Spinal cord (tissue), 10 donors: ENCODE data around the gene FKBP2. TPM values are rescaled to one million over a fixed set of nuclear protein-coding genes. Genes with fewer than 3 reads are reported as not detected.
A peak's percentile ranks its signal among the peaks of the same experiment; 100 is the strongest.
"Not testable (repeated sequence)": the region's sequence is repeated elsewhere in the genome, so short reads cannot be mapped to it uniquely, and the experiment has no call there.

Experiments
- DNase-seq, 6 donors: peaks; one replicate each; pipeline versions ENCODE4 v3.0.0 to v3.0.0-alpha.2; 2013 to 2015; ENCODE audit warnings: low spot score in 6 of 6, low read depth in 4 of 6
- H3K27ac ChIP-seq: one replicate; pipeline ENCODE4 v1.5.1; 2013; ENCODE audit warnings: low read depth, low read length, control low read depth
- H3K27me3 ChIP-seq: one replicate; pipeline ENCODE4 v1.6.1; 2013; ENCODE audit warnings: low read length; ENCODE audit not compliant: control insufficient read depth, insufficient read depth
- H3K36me3 ChIP-seq: one replicate; pipeline ENCODE4 v1.6.1; 2013; ENCODE audit warnings: low read length; ENCODE audit not compliant: control insufficient read depth, insufficient read depth
- H3K4me1 ChIP-seq: one replicate; pipeline ENCODE4 v1.6.1; 2013; ENCODE audit warnings: low read length; ENCODE audit not compliant: control insufficient read depth, insufficient read depth
- H3K4me3 ChIP-seq: one replicate; pipeline ENCODE4 v1.5.1; 2013; ENCODE audit warnings: low read depth, low read length, control low read depth
- H3K9me3 ChIP-seq: one replicate; pipeline ENCODE4 v1.6.1; 2013; ENCODE audit warnings: low read length; ENCODE audit not compliant: control insufficient read depth, insufficient read depth
- WGBS: methylation state at CpG from one replicate; pipeline ENCODE4 v1.1.5; 2013; ENCODE audit warnings: missing lambda C conversion rate; ENCODE audit not compliant: insufficient coverage; 5-methylcytosine and 5-hydroxymethylcytosine counted together
- polyA plus RNA-seq, 2 donors: library from polyadenylated mRNA; unstranded; fragments of 120-200 nt; gene quantifications; one replicate each; pipeline ENCODE4 v1.2.1, GENCODE V29; 2013; ENCODE audit not compliant: insufficient read length in 2 of 2
- total RNA-seq, 2 donors: library from RNA; depleted of rRNA in 1 of 2; stranded (reverse); fragments of 120-200 nt in 1 of 2; fragments of >200 nt in 1 of 2; gene quantifications; one replicate each; pipeline versions ENCODE4 v1.2.3 to v1.2.4, GENCODE V29; 2013 to 2014
- donor health status: healthy.

FKBP2 gene
- total and polyA plus RNA-seq, 4 donors = 43.6 to 120 (median 102) TPM

GRCh38 chr11:64239662-64240434, 1.0 kb upstream of the FKBP2 start:
- 89% methylated on average over 8 of the region's 11 CpGs for WGBS

GRCh38 chr11:64241241-64241490, 271 bp downstream of the FKBP2 start:
- peaks cover 57% of the 10 kb centered on the region for H3K4me1 ChIP-seq
- H3K36me3 ChIP-seq = peaks cover 62% of the 10 kb centered on the region
- peak overlapping the region; percentile 85 for H3K4me3 ChIP-seq
- H3K9me3 ChIP-seq = no peaks in the 10 kb centered on the region
- peak overlapping the region; percentile 100 for H3K27ac ChIP-seq
- WGBS = under 1% methylated on average over 24 of the region's 24 CpGs
- no peaks in the 10 kb centered on the region for H3K27me3 ChIP-seq
- peak; percentile 92 to 100 (median 99) for DNase-seq

More at GRCh38 chr11:64239662-64240434, 1.0 kb upstream of the FKBP2 start:
- Histone ChIP-seq H3K27me3 (no peaks in the 10 kb centered on the region), H3K9me3 (no peaks in the 10 kb centered on the region), H3K4me1 (peaks cover 56% of the 10 kb centered on the region), H3K27ac (peak overlapping the region; percentile 100), H3K36me3 (peaks cover 64% of the 10 kb centered on the region), H3K4me3 (peak overlapping the region; percentile 85)
- no peak for DNase-seq

GRCh38 chr11:64241491-64242374, 838 bp downstream of the FKBP2 start:
- Histone ChIP-seq H3K4me1 (peaks cover 57% of the 10 kb centered on the region), H3K36me3 (peaks cover 58% of the 10 kb centered on the region), H3K4me3 (peak overlapping the region; percentile 85), H3K9me3 (no peaks in the 10 kb centered on the region), H3K27ac (peak overlapping the region; percentile 100), H3K27me3 (no peaks in the 10 kb centered on the region)
- peak in 2 of 6 donors; percentile 24 to 57 for DNase-seq
- WGBS = under 1% methylated on average over 58 of the region's 63 CpGs

- Histone ChIP-seq H3K4me3 (no peak overlapping the region), H3K4me1 (peaks cover 67% of the 10 kb centered on the region), H3K27ac (no peak overlapping the region), H3K27me3 (no peaks in the 10 kb centered on the region), H3K9me3 (no peaks in the 10 kb centered on the region), H3K36me3 (peaks cover 42% of the 10 kb centered on the region)
- no peak for DNase-seq
- 100% methylated on average over 2 of the region's 8 CpGs for WGBS
Measured at GRCh38 chr11:64243236-64243854, 2.5 kb downstream of the FKBP2 start.

GRCh38 chr11:64244107-64244506, 3.2 kb downstream of the FKBP2 start:
- Histone ChIP-seq H3K27me3 (no peaks in the 10 kb centered on the region), H3K4me3 (no peak overlapping the region), H3K27ac (no peak overlapping the region), H3K36me3 (peaks cover 37% of the 10 kb centered on the region), H3K9me3 (no peaks in the 10 kb centered on the region), H3K4me1 (peaks cover 67% of the 10 kb centered on the region)
- WGBS = 56% methylated on average over 3 of the region's 5 CpGs
- no peak for DNase-seq

GRCh38 chr11:64244966-64245365, 4.1 kb downstream of the FKBP2 start:
- Histone ChIP-seq H3K27ac (peak overlapping the region; percentile 41), H3K4me3 (no peak overlapping the region), H3K9me3 (no peaks in the 10 kb centered on the region), H3K4me1 (peaks cover 67% of the 10 kb centered on the region), H3K36me3 (peaks cover 37% of the 10 kb centered on the region), H3K27me3 (no peaks in the 10 kb centered on the region)
- 77% methylated on average over 3 of the region's 6 CpGs for WGBS
- no peak for DNase-seq

GRCh38 chr11:64245401-64245796, 4.5 kb downstream of the FKBP2 start:
- WGBS = 8% methylated on average over 2 of the region's 6 CpGs
- Histone ChIP-seq H3K4me3 (peak overlapping the region; percentile 62), H3K27ac (peak overlapping the region; percentile 41), H3K9me3 (no peaks in the 10 kb centered on the region), H3K36me3 (peaks cover 37% of the 10 kb centered on the region), H3K27me3 (peaks cover 1% of the 10 kb centered on the region), H3K4me1 (peaks cover 67% of the 10 kb centered on the region)
- peak in 1 of 6 donors; percentile 66 for DNase-seq

GRCh38 chr11:64245797-64246620, 5.1 kb downstream of the FKBP2 start:
- H3K9me3 ChIP-seq = no peaks in the 10 kb centered on the region
- peaks cover 6% of the 10 kb centered on the region for H3K27me3 ChIP-seq
- H3K4me3 ChIP-seq = peak overlapping the region; percentile 62
- peaks cover 69% of the 10 kb centered on the region for H3K4me1 ChIP-seq
- peak in 2 of 6 donors; percentile 63 to 75 for DNase-seq
- H3K36me3 ChIP-seq = peaks cover 37% of the 10 kb centered on the region
- peak overlapping the region; percentile 41 for H3K27ac ChIP-seq
- whole genome bisulfite sequencing = under 1% methylated on average over 39 of the region's 46 CpGs

- not testable (repeated sequence) for H3K27me3 ChIP-seq, DNase-seq, H3K9me3 ChIP-seq, H3K27ac ChIP-seq
- H3K4me1 ChIP-seq = peaks cover 71% of the 10 kb centered on the region
- 0% methylated on average over 40 of the region's 43 CpGs for WGBS
- H3K4me3 ChIP-seq = peak overlapping the region; percentile 62
- H3K36me3 ChIP-seq = peaks cover 37% of the 10 kb centered on the region
Measured at GRCh38 chr11:64246621-64246870, 5.7 kb downstream of the FKBP2 start.
